BLaER1 treated with 17β-estradiol and CSF1 and Interleukin-3, amounts not matched to agents 10 nM and 100 nM (cell line): ENCODE measurements around the gene SCRN3.
"Not testable (repeated sequence)": the region's sequence is repeated elsewhere in the genome, so short reads cannot be mapped to it uniquely, and the experiment has no call there.

Experiments used
- H3K27ac ChIP-seq, 11 experiments: shearing (Covaris generic); formaldehyde crosslinking; 2 replicates each; pipeline ENCODE4 v1.8.1; 2022
- H3K27me3 ChIP-seq, 11 experiments: shearing (Covaris generic); formaldehyde crosslinking; 2 replicates each; pipeline ENCODE4 v1.8.1; 2022
- H3K36me3 ChIP-seq, 11 experiments: shearing (Covaris generic); formaldehyde crosslinking; 2 replicates each; pipeline ENCODE4 v1.8.1; 2022
- H3K4me1 ChIP-seq, 10 experiments: shearing (Covaris generic); formaldehyde crosslinking; 2 replicates each; pipeline ENCODE4 v1.8.1; 2022
- H3K4me2 ChIP-seq, 11 experiments: shearing (Covaris generic); formaldehyde crosslinking; 2 replicates each; pipeline ENCODE4 v1.8.1; 2022
- H3K4me3 ChIP-seq, 10 experiments: shearing (Covaris generic); formaldehyde crosslinking; 2 replicates each; pipeline ENCODE4 v1.8.1; 2022
- H3K9ac ChIP-seq, 11 experiments: shearing (Covaris generic); formaldehyde crosslinking; 2 replicates each; pipeline ENCODE4 v1.8.1; 2022
- H3K9me3 ChIP-seq, 11 experiments: shearing (Covaris generic); formaldehyde crosslinking; replicated peaks in 1 of 11; 2 replicates each; pipeline ENCODE4 v1.8.1; 2022
- H4K20me1 ChIP-seq, 11 experiments: shearing (Covaris generic); formaldehyde crosslinking; 2 replicates each; pipeline ENCODE4 v1.8.1; 2022
- Cebpa-rat ChIP-seq, 11 experiments: shearing (Covaris generic); IDR thresholded peaks; 2 replicates each; pipeline ENCODE4 v1.8.1; 2022

SCRN3 gene

DNA sequence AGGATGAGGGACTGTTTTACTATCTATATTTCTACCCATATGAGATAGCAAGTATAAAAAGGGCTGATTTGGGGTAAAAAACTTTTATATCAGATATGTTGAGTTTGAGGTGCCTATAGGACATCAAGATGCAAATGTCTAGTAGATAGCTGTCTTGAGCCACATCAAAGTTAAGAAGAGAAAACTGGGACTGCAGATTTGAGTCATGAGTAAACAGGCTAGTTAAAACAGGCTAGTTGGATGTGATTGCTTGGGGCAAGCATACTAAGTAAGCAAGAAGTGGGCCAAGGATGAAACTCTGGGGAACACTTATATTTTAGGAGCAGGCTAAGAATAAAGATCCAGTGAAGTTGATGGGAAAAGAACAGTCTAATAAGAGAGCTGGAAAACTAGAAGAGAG is 2.8 kb upstream of the SCRN3 start:
- Histone ChIP-seq H3K4me1 (peaks cover 16 to 32% (median 27%) of the 10 kb centered on the region in 10 experiments), H4K20me1 (peaks cover 0 to 46% (median 13%) of the 10 kb centered on the region in 11 experiments; a peak in 9 of 22 replicates), H3K4me2 (peak overlapping the region in 5 of 11 experiments; percentile 0 to 97 (median 88); a peak in 5 of 22 replicates), H3K27ac (no peak overlapping the region), H3K4me3 (no peak overlapping the region), H3K36me3 (peaks cover 37 to 59% (median 54%) of the 10 kb centered on the region in 11 experiments), H3K9ac (no peak overlapping the region), H3K9me3 (peaks cover 0 to 37% (median 0%) of the 10 kb centered on the region in 11 experiments; a peak in 6 of 22 replicates), H3K27me3 (no peaks in the 10 kb centered on the region)
- no peak for TF ChIP-seq Cebpa-rat (IDR thresholded peaks at IDR 0.05)

- H3K27me3 ChIP-seq = no peaks in the 10 kb centered on the region
- peaks cover 0 to 19% (median 5%) of the 10 kb centered on the region in 11 experiments; a peak in 8 of 22 replicates for H4K20me1 ChIP-seq
- peak overlapping the region; percentile 77 to 92 (median 84) for H3K9ac ChIP-seq
- peaks cover 16 to 32% (median 27%) of the 10 kb centered on the region in 10 experiments for H3K4me1 ChIP-seq
- H3K4me2 ChIP-seq = peak overlapping the region; percentile 86 to 98 (median 93)
- H3K4me3 ChIP-seq = peak overlapping the region; percentile 74 to 96 (median 86)
- TF ChIP-seq Cebpa-rat (IDR thresholded peaks at IDR 0.05) = no peak
- H3K36me3 ChIP-seq = peaks cover 16 to 43% (median 31%) of the 10 kb centered on the region in 11 experiments
- H3K9me3 ChIP-seq = peaks cover 0 to 8% (median 0%) of the 10 kb centered on the region in 11 experiments; a peak in 2 of 22 replicates
- H3K27ac ChIP-seq = peak overlapping the region; percentile 71 to 92 (median 85); a peak in 21 of 22 replicates
Observed at GRCh38 chr2:174395969-174396630, 570 bp downstream of the SCRN3 start.

GRCh38 chr2:174397773-174398172 is 2.2 kb downstream of the SCRN3 start:
- H3K27ac ChIP-seq = no peak overlapping the region
- TF ChIP-seq Cebpa-rat (IDR thresholded peaks at IDR 0.05) = no peak
- H3K9ac ChIP-seq = no peak overlapping the region
- no peak overlapping the region for H3K4me2 ChIP-seq
- H4K20me1 ChIP-seq = peaks cover 0 to 3% (median 0%) of the 10 kb centered on the region in 11 experiments; a peak in 3 of 22 replicates
- H3K27me3 ChIP-seq = no peaks in the 10 kb centered on the region
- H3K36me3 ChIP-seq = peaks cover 9 to 42% (median 26%) of the 10 kb centered on the region in 11 experiments; a peak in 20 of 22 replicates
- H3K4me1 ChIP-seq = peaks cover 16 to 29% (median 26%) of the 10 kb centered on the region in 10 experiments
- no peak overlapping the region for H3K4me3 ChIP-seq
- H3K9me3 ChIP-seq = no peaks in the 10 kb centered on the region

DNA sequence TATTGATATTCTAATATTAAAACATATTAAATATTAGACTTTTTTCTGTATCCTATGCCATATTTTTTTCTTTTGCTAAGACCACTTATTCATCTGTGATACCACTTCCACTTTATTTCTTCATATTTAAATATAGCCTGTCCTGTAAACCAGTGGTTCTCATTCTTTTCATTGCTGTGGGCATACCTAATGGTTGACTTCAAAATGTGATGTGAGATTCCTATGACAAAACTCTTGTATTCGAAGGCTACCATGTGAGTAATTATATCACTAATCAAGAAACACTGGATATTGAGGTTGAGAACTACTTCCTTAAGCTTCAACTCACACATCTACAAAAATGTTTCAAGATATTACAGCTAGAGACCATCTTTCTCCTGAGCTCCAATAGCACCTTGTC is 3.6 kb downstream of the SCRN3 start:
- H3K9ac ChIP-seq = no peak overlapping the region
- no peak overlapping the region for H3K4me2 ChIP-seq
- TF ChIP-seq Cebpa-rat (IDR thresholded peaks at IDR 0.05) = no peak

GRCh38 chr2:174400853-174401252 is 5.3 kb downstream of the SCRN3 start:
- no peak for TF ChIP-seq Cebpa-rat (IDR thresholded peaks at IDR 0.05)
- no peak overlapping the region for H3K4me3 ChIP-seq
- peaks cover 17 to 44% (median 36%) of the 10 kb centered on the region in 11 experiments; a peak in 21 of 22 replicates for H3K36me3 ChIP-seq
- peaks cover 6 to 10% (median 8%) of the 10 kb centered on the region in 10 experiments; a peak in 19 of 20 replicates for H3K4me1 ChIP-seq
- no peak overlapping the region for H3K9ac ChIP-seq
- no peak overlapping the region for H3K27ac ChIP-seq
- H3K27me3 ChIP-seq = no peaks in the 10 kb centered on the region
- H4K20me1 ChIP-seq = no peaks in the 10 kb centered on the region
- no peak overlapping the region for H3K4me2 ChIP-seq
- peaks cover 0 to 7% (median 0%) of the 10 kb centered on the region in 11 experiments; a peak in 1 of 22 replicates for H3K9me3 ChIP-seq

More for the DNA sequence above, 3.6 kb downstream of the SCRN3 start:
- peaks cover 0 to 7% (median 0%) of the 10 kb centered on the region in 11 experiments; a peak in 1 of 22 replicates for H3K9me3 ChIP-seq
- H3K4me3 ChIP-seq = no peak overlapping the region
- H3K4me1 ChIP-seq = peaks cover 12 to 17% (median 15%) of the 10 kb centered on the region in 10 experiments
- H4K20me1 ChIP-seq = 0 out of 22 replicates have a peak, but pooled peaks cover 0 to 3% (median 0%) of the 10 kb centered on the region in 11 experiments
- H3K27me3 ChIP-seq = no peaks in the 10 kb centered on the region
- H3K36me3 ChIP-seq = peaks cover 17 to 44% (median 36%) of the 10 kb centered on the region in 11 experiments; a peak in 21 of 22 replicates
- no peak overlapping the region for H3K27ac ChIP-seq

DNA sequence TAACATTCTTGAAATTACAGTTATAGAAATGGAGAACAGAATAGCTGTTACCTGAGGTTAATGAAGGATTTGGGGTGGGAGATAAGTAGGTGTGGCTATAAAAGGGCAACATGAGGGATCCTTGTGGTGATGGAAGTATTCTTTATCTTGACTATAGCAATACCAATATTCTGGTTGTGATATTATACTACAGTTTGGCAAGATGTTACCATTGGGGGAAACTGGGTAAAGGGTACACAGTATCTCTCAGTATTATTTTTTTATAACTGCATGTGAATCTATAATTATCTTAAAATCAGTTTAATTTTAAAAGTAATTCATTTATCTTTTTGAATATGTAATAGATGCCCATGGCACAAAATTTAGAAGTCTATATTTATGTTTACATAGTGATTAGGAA is 8.1 kb downstream of the SCRN3 start:
- Histone ChIP-seq H3K4me1 (no peaks in the 10 kb centered on the region), H3K36me3 (peaks cover 17 to 44% (median 36%) of the 10 kb centered on the region in 11 experiments; a peak in 21 of 22 replicates), H4K20me1 (no peaks in the 10 kb centered on the region), H3K27ac (no peak overlapping the region), H3K4me3 (no peak overlapping the region), H3K9ac (no peak overlapping the region), H3K4me2 (no peak overlapping the region), H3K9me3 (peaks cover 0 to 7% (median 0%) of the 10 kb centered on the region in 11 experiments; a peak in 1 of 22 replicates), H3K27me3 (no peaks in the 10 kb centered on the region)
- TF ChIP-seq Cebpa-rat (IDR thresholded peaks at IDR 0.05) = no peak

DNA sequence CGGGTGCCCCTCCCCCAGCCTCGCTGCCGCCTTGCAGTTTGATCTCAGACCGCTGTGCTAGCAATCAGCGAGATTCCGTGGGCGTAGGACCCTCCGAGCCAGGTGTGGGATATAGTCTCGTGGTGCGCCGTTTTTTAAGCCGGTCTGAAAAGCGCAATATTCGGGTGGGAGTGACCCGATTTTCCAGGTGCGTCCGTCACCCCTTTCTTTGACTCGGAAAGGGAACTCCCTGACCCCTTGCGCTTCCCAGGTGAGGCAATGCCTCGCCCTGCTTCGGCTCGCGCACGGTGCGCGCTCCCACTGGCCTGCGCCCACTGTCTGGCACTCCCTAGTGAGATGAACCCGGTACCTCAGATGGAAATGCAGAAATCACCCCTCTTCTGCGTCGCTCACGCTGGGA is 14.5 kb downstream of the SCRN3 start:
- H3K4me1 ChIP-seq, H3K9ac ChIP-seq, H3K27me3 ChIP-seq, H3K4me3 ChIP-seq, H3K9me3 ChIP-seq, H4K20me1 ChIP-seq, H3K27ac ChIP-seq, H3K4me2 ChIP-seq: not testable (repeated sequence)
- H3K36me3 ChIP-seq = peaks cover 4 to 30% (median 15%) of the 10 kb centered on the region in 11 experiments; a peak in 17 of 22 replicates

- Histone ChIP-seq H3K27me3 (no peaks in the 10 kb centered on the region), H3K4me3 (no peak overlapping the region), H3K9me3 (no peaks in the 10 kb centered on the region), H3K9ac (no peak overlapping the region), H3K4me2 (no peak overlapping the region), H3K4me1 (no peaks in the 10 kb centered on the region), H3K27ac (no peak overlapping the region), H4K20me1 (no peaks in the 10 kb centered on the region), H3K36me3 (peaks cover 7 to 41% (median 18%) of the 10 kb centered on the region in 11 experiments; a peak in 19 of 22 replicates)
- no peak for TF ChIP-seq Cebpa-rat (IDR thresholded peaks at IDR 0.05)
Observed at GRCh38 chr2:174412256-174412655, 16.7 kb downstream of the SCRN3 start.

- H3K9me3 ChIP-seq = peaks cover 0 to 15% (median 4%) of the 10 kb centered on the region in 11 experiments; a peak in 7 of 22 replicates
- H3K4me1 ChIP-seq = no peaks in the 10 kb centered on the region
- H3K9ac ChIP-seq = no peak overlapping the region
- H3K27me3 ChIP-seq = no peaks in the 10 kb centered on the region
- H3K4me3 ChIP-seq = no peak overlapping the region
- no peak overlapping the region for H3K4me2 ChIP-seq
- H3K27ac ChIP-seq = no peak overlapping the region
- H4K20me1 ChIP-seq = no peaks in the 10 kb centered on the region
- TF ChIP-seq Cebpa-rat (IDR thresholded peaks at IDR 0.05) = no peak
- H3K36me3 ChIP-seq = peaks cover 4 to 54% (median 14%) of the 10 kb centered on the region in 11 experiments; a peak in 15 of 22 replicates
Observed at GRCh38 chr2:174428214-174428613, 32.7 kb downstream of the SCRN3 start.
